Activated CD8-positive, alpha-beta memory T cell treated with anti-CD3 and anti-CD28 coated beads, Interleukin-2, amount 10 ng/mL, durations not matched to agents 7 days and 5 days (primary cell): Measurements from ENCODE around the gene ZNF468. TPM values are rescaled to one million over a fixed set of nuclear protein-coding genes. Genes with fewer than 3 reads are reported as not detected.
"Not testable (repeated sequence)": the region's sequence is repeated elsewhere in the genome, so short reads cannot be mapped to it uniquely, and the experiment has no call there.

Experiments used
- ATAC-seq: fragments of 150-1000 bp; cut with Tn5 transposase; one replicate; pipeline ENCODE4 v1.10.0; 2021; ENCODE audit warnings: moderate library complexity
- CTCF ChIA-PET: fragments of 350-600 bp; sonication (Branson Sonifier 250); formaldehyde crosslinking; loops from one replicate; lab custom pipeline; 2021; ENCODE audit warnings: antibody characterized with exemption; lab: Charles Lee
- DNase-seq: peaks from one replicate; pipeline ENCODE4 v3.0.0-alpha.2; 2020
- H3K27ac Mint-ChIP-seq: one replicate; pipeline ENCODE4 v1.8.0; 2021; ENCODE audit warnings: mild to moderate bottlenecking, mixed read lengths
- H3K27me3 Mint-ChIP-seq: one replicate; pipeline ENCODE4 v1.8.0; 2021; ENCODE audit warnings: mixed read lengths
- H3K36me3 Mint-ChIP-seq: one replicate; pipeline ENCODE4 v1.8.0; 2021; ENCODE audit warnings: mild to moderate bottlenecking, mixed read lengths
- H3K4me1 Mint-ChIP-seq: one replicate; pipeline ENCODE4 v1.8.0; 2021; ENCODE audit warnings: mixed read lengths
- H3K4me3 Mint-ChIP-seq: one replicate; pipeline ENCODE4 v1.8.0; 2021; ENCODE audit warnings: mild to moderate bottlenecking, moderate library complexity, mixed read lengths
- H3K9me3 Mint-ChIP-seq: one replicate; pipeline ENCODE4 v1.8.0; 2022; ENCODE audit warnings: low read depth, mixed read lengths
- total RNA-seq, 2 experiments: library from RNA; stranded (reverse); gene quantifications; one replicate each; pipeline ENCODE4 v1.2.3, GENCODE V29; 2021

Gene ZNF468
- total RNA-seq, 2 experiments from 2014 or later: 12.3 to 18.6 TPM

DNA sequence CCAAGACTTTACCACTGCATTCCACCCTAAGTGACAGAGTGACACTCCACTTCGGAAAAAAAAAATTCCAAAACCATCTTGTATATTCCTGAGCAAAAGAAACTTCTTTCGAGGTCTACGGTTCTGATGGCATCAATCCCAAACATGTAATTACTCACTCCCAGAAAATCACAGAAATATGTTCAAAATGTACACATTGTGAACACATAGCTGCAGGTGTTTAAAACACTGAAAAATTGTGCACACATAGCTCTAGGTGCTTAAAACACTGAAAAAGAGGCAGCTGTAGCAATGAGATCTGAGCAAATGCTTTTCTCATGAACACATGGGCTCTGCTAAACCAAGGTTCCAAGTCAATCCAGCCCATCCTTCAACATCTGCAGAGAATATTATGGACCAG is 14.0 kb upstream of the ZNF468 start:
- Mint-ChIP-seq H3K4me3 (no peak overlapping the region), H3K9me3 (peaks cover 17% of the 10 kb centered on the region), H3K36me3 (peaks cover 12% of the 10 kb centered on the region), H3K27ac (no peak overlapping the region), H3K4me1 (no peaks in the 10 kb centered on the region), H3K27me3 (no peaks in the 10 kb centered on the region)
- CTCF ChIA-PET: no interaction called here
- DNase-seq (no peak), ATAC-seq (no peak)

- Mint-ChIP-seq H3K9me3 (peaks cover 16% of the 10 kb centered on the region), H3K36me3 (peaks cover 11% of the 10 kb centered on the region)
- H3K4me1 Mint-ChIP-seq, CTCF ChIA-PET, H3K27ac Mint-ChIP-seq, ATAC-seq, H3K27me3 Mint-ChIP-seq, DNase-seq, H3K4me3 Mint-ChIP-seq: not testable (repeated sequence)
These were observed 10.6 kb upstream of the ZNF468 start for GRCh38 chr19:52868031-52868430.

DNA sequence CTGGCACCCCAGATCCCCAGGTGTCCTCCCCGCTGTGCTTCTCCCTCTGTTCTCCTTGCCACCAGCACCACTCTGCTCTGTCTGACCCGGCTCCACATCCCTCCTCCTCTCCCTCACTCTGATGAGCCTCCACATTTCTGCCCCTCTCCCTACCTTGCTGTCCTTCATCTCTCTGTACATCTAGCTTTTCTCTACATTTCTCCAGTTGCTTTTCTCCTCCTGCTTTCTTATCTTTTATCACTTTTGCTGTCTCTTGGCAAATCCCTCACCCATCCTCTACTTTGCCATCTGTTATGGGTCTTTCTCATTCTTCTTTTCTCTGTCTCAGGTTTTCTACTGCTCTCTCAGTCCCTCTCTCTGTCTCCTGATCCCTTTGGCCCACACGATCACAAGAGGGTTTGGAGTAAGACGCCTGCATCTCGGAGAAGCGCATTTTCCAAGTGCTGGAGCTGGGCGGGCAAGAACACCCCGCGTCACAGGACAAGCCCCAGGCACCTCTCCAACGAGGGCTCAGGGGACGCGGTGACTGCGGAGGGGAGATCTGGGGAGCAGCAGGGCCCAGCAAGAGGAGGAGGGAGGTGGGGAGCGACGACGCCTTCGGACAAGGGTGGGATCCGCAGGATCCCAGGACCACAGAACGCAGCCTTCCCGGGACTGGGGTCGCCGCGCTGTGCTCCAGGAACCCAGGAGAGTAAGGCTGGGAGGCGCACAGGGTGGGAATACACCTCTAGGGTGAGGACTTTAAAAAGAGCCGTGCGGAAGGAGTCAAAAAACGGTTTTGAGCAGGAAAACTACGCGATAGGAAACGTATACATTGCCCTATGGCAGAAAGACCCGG is 660 bp downstream of the ZNF468 start:
- peak overlapping the region; percentile 87 for H3K27ac Mint-ChIP-seq
- peaks cover 44% of the 10 kb centered on the region for H3K36me3 Mint-ChIP-seq
- DNase-seq, CTCF ChIA-PET, H3K27me3 Mint-ChIP-seq: not testable (repeated sequence)
- peaks cover 21% of the 10 kb centered on the region for H3K4me1 Mint-ChIP-seq
- H3K9me3 Mint-ChIP-seq: peaks cover 13% of the 10 kb centered on the region
- H3K4me3 Mint-ChIP-seq: peak overlapping the region; percentile 82
- ATAC-seq: peak; percentile 44

DNA sequence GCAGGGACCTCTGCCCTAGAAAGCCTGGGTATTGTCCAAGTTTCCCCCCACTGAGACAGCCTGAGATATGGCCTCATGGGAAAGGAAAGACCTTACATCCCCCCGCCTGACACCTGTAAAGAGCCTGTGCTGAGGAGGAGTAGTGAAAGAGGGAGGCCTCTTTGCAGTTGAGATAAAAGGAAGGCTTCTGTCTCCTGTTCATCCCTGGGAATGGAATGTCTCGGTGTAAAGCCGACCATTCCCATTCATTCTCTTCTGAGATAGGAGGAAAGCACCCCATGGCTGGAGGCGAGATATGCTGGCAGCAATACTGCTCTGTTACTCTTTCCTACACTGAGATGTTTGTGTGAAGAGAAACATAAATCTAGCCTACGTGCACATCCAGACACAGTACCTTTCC is 10.1 kb downstream of the ZNF468 start:
- not testable (repeated sequence) for DNase-seq

GRCh38 chr19:52840825-52841465 is 16.5 kb downstream of the ZNF468 start:
- H3K4me3 Mint-ChIP-seq, DNase-seq, H3K27me3 Mint-ChIP-seq, H3K4me1 Mint-ChIP-seq, ATAC-seq, H3K27ac Mint-ChIP-seq, CTCF ChIA-PET: not testable (repeated sequence)
- H3K9me3 Mint-ChIP-seq: peaks cover 59% of the 10 kb centered on the region
- peaks cover 93% of the 10 kb centered on the region for H3K36me3 Mint-ChIP-seq

More for the DNA sequence above, 10.1 kb downstream of the ZNF468 start:
- H3K27me3 Mint-ChIP-seq, H3K4me1 Mint-ChIP-seq, CTCF ChIA-PET, ATAC-seq, H3K27ac Mint-ChIP-seq, H3K4me3 Mint-ChIP-seq: not testable (repeated sequence)
- H3K36me3 Mint-ChIP-seq: peaks cover 93% of the 10 kb centered on the region
- H3K9me3 Mint-ChIP-seq: peaks cover 34% of the 10 kb centered on the region

- H3K9me3 Mint-ChIP-seq: peaks cover 33% of the 10 kb centered on the region
- peaks cover 39% of the 10 kb centered on the region for H3K36me3 Mint-ChIP-seq
- H3K27me3 Mint-ChIP-seq, ATAC-seq, CTCF ChIA-PET, H3K4me1 Mint-ChIP-seq, H3K4me3 Mint-ChIP-seq, H3K27ac Mint-ChIP-seq, DNase-seq: not testable (repeated sequence)
These were observed 23.1 kb downstream of the ZNF468 start for GRCh38 chr19:52834289-52834688.

DNA sequence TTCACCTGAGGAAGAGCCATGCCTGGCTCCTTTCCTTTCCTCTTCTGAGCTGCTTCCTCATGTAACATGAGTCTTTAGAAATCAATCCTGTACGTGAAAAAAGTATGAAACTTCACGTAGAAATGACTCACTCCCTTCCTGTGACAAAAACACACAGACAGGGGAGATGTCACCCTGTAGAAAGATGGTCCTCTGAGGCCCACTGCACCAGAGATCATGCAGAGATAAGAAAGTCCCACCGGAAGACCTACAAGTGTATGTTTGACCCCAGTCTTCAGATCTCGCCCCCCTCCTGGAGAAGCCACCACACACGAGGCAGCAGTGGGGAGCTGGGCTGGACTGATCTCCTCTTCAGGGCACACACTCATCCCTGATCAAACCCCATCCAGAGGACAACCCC is 23.9 kb downstream of the ZNF468 start:
- CTCF ChIA-PET, H3K4me1 Mint-ChIP-seq, H3K4me3 Mint-ChIP-seq, ATAC-seq, H3K27ac Mint-ChIP-seq, H3K27me3 Mint-ChIP-seq, DNase-seq: not testable (repeated sequence)
- Mint-ChIP-seq H3K36me3 (peaks cover 33% of the 10 kb centered on the region), H3K9me3 (peaks cover 28% of the 10 kb centered on the region)

GRCh38 chr19:52829866-52830265 is 27.6 kb downstream of the ZNF468 start:
- H3K4me3 Mint-ChIP-seq, H3K27me3 Mint-ChIP-seq, H3K27ac Mint-ChIP-seq, H3K4me1 Mint-ChIP-seq, ATAC-seq, CTCF ChIA-PET, DNase-seq: not testable (repeated sequence)
- Mint-ChIP-seq H3K9me3 (peaks cover 11% of the 10 kb centered on the region), H3K36me3 (peaks cover 10% of the 10 kb centered on the region)

- CTCF ChIA-PET: no interaction called here
- ATAC-seq: no peak
- Mint-ChIP-seq H3K36me3 (peaks cover 12% of the 10 kb centered on the region), H3K9me3 (peaks cover 10% of the 10 kb centered on the region), H3K4me3 (no peak overlapping the region), H3K4me1 (peaks cover 4% of the 10 kb centered on the region), H3K27me3 (no peaks in the 10 kb centered on the region), H3K27ac (no peak overlapping the region)
- DNase-seq: no peak
These were observed 31.7 kb downstream of the ZNF468 start for GRCh38 chr19:52825765-52826164.

DNA sequence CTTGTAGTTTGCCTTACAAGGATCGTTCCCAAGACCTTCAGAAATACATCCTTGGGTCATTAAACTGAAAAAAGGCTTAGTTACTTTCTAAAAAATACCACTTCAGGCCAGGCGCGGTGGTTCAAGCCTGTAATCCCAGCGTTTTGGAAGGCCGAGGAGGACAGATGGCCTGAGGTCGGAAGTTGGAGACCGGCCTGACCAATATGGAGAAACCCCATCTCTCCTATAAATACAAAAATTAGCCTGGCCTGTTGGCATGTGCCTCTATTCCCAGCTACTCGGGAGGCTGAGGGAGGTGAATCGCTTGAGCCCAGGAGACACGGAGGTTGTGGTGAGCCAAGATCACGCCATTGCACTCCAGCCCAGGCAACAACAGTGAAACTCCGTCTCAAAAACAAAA is 33.7 kb downstream of the ZNF468 start:
- CTCF ChIA-PET: no interaction called here
- Mint-ChIP-seq H3K36me3 (peaks cover 23% of the 10 kb centered on the region), H3K4me1 (peaks cover 13% of the 10 kb centered on the region), H3K27ac (no peak overlapping the region), H3K4me3 (no peak overlapping the region), H3K9me3 (peaks cover 12% of the 10 kb centered on the region), H3K27me3 (no peaks in the 10 kb centered on the region)
- DNase-seq (no peak), ATAC-seq (no peak)

DNA sequence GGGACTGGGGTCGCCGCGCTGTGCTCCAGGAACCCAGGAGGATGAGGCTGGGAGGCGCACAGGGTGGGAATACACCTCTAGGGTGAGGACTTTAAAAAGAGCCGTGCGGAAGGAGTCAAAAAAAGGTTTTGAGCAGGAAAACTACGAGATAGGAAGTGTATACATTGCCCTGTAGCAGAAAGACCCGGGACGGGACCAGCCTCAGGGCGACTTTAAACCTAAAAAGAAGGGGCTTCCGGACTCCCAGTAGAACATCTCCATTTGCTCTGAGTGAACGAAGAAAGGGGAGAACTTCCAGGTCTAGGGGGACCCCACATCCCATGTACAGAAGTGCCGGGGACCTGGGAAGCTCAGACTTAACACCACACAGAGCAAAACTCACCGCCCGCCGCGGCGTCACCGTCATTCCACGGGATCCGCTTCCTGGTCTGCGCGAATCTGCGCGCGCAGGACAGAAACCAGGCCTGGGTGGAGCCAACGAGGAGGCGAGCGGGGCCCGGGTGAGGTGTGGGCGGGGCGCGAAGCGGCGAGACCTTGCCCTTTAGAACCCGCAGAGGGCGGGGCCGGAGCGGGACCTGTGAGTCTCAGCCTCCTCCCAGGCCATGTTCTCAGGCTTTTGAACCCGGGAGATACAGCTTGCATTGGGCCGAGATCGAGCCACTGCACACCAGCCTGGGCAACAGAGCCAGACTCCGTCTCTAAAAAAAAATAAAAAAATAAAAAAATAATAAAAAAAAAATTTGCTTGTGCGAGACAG is 36.0 kb downstream of the ZNF468 start, which contains the start of gene ZNF28:
TSS of gene ZNF28 (minus strand) at position 430 of the 757 bp plus-strand sequence. CDS start 3,675 bp downstream, outside the sequence.
- Mint-ChIP-seq H3K36me3 (peaks cover 42% of the 10 kb centered on the region), H3K4me1 (peaks cover 13% of the 10 kb centered on the region), H3K27ac (peak within 1 kb of the TSS; percentile 89), H3K9me3 (peaks cover 14% of the 10 kb centered on the region), H3K4me3 (peak within 1 kb of the TSS; percentile 98)
- DNase-seq (peak; percentile 79), ATAC-seq (peak; percentile 100)
- CTCF ChIA-PET, H3K27me3 Mint-ChIP-seq: not testable (repeated sequence)

- CTCF ChIA-PET, H3K27me3 Mint-ChIP-seq: not testable (repeated sequence)
- Mint-ChIP-seq H3K4me1 (peaks cover 13% of the 10 kb centered on the region), H3K9me3 (peaks cover 14% of the 10 kb centered on the region), H3K27ac (peak overlapping the region; percentile 89), H3K36me3 (peaks cover 49% of the 10 kb centered on the region), H3K4me3 (peak overlapping the region; percentile 98)
- peak; percentile 38 for ATAC-seq
- peak; percentile 56 for DNase-seq
These were observed 36.8 kb downstream of the ZNF468 start for GRCh38 chr19:52820472-52821203.

DNA sequence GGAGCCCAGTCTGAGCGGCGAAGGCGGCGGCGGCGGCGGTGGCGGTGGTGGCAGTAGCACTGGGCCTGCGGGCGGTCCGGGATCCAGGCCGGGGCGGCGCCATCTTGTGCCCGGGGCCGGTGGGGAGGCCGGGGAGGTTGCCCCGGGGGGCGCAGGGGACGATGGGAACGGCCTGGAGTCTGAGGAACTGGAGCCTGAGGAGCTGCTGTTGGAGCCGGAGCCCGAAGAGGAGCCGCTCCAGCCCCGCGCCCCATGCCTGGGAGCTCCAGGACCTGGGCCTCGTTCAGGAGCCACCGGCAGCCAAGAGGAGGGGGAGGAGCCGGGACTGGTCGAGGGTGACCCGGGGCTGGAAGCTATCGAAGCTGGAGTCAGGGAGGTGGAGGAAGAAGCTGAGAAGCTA is 47.6 kb downstream of the ZNF468 start:
- Mint-ChIP-seq H3K27ac (no peak overlapping the region), H3K36me3 (peaks cover 71% of the 10 kb centered on the region), H3K9me3 (peaks cover 4% of the 10 kb centered on the region), H3K4me1 (no peaks in the 10 kb centered on the region), H3K27me3 (no peaks in the 10 kb centered on the region), H3K4me3 (no peak overlapping the region)
- DNase-seq (no peak), ATAC-seq (no peak)
- CTCF ChIA-PET: no interaction called here
